AML-193 (cell line): ENCODE results near the gene SOCS4.

ENCODE experiments used
- DNase-seq, 2 experiments: peaks; one replicate each; lab custom pipeline; 2025; lab: John Stamatoyannopoulos, UW

SOCS4 gene

GRCh38 chr14:55085060-55085660, 58.1 kb downstream of the SOCS4 start:
- DNase-seq: no peak

GRCh38 chr14:55086938-55087337, 59.9 kb downstream of the SOCS4 start:
- no peak for DNase-seq

- DNase-seq: no peak
These were observed 61.3 kb downstream of the SOCS4 start for GRCh38 chr14:55088356-55088755.

- DNase-seq: no peak
These were observed 65.3 kb downstream of the SOCS4 start for GRCh38 chr14:55092341-55092740.

GRCh38 chr14:55094292-55095157, 67.5 kb downstream of the SOCS4 start:
- DNase-seq: no peak

- DNase-seq: no peak
These were observed 71.0 kb downstream of the SOCS4 start for GRCh38 chr14:55097881-55098560.

GRCh38 chr14:55098561-55098898, 71.5 kb downstream of the SOCS4 start:
- DNase-seq: no peak
